Liver (tissue), 9 donors: ENCODE data around the gene WAPL. TPM values are rescaled to one million over a fixed set of nuclear protein-coding genes. Genes with fewer than 3 reads are reported as not detected.

Source experiments
- DNase-seq: peaks from one replicate; pipeline ENCODE4 v3.0.0-alpha.2; 2017; ENCODE audit warnings: low spot score
- H3K27ac ChIP-seq, 2 donors: one replicate each; pipeline ENCODE4 v1.7.0; 2013; ENCODE audit warnings: inconsistent platforms in 2 of 2, low read length in 2 of 2, control low read depth in 1 of 2, low read depth in 1 of 2, mild to moderate bottlenecking in 1 of 2
- H3K27me3 ChIP-seq, 4 donors: one replicate each; pipeline versions ENCODE4 v1.6.1 to v1.7.0; 2013; ENCODE audit warnings: low read length in 3 of 4, inconsistent platforms in 1 of 4, mild to moderate bottlenecking in 1 of 4, moderate library complexity in 1 of 4; ENCODE audit not compliant: control insufficient read depth in 4 of 4, insufficient read depth in 4 of 4
- H3K36me3 ChIP-seq, 4 donors: one replicate each; pipeline versions ENCODE4 v1.6.1 to v1.7.0; 2013; ENCODE audit warnings: low read length in 3 of 4, mild to moderate bottlenecking in 3 of 4, low read depth in 1 of 4, moderate library complexity in 1 of 4; ENCODE audit not compliant: control insufficient read depth in 4 of 4, insufficient read depth in 3 of 4
- H3K4me1 ChIP-seq, 4 donors: one replicate each; pipeline versions ENCODE4 v1.6.1 to v1.7.0; 2013; ENCODE audit warnings: low read length in 3 of 4, mild to moderate bottlenecking in 3 of 4, moderate library complexity in 1 of 4; ENCODE audit not compliant: control insufficient read depth in 4 of 4, insufficient read depth in 4 of 4
- H3K4me3 ChIP-seq, 3 donors: one replicate each; pipeline versions ENCODE4 v1.6.1 to v1.7.0; 2013; ENCODE audit warnings: low read length in 3 of 3, control low read depth in 1 of 3, low read depth in 1 of 3, mild to moderate bottlenecking in 1 of 3
- H3K9ac ChIP-seq, 2 donors: one replicate each; pipeline ENCODE4 v1.7.0; 2013; ENCODE audit warnings: low read length in 2 of 2, mild to moderate bottlenecking in 2 of 2, moderate library complexity in 2 of 2, control low read depth in 1 of 2, low read depth in 1 of 2
- H3K9me3 ChIP-seq, 4 donors: one replicate each; pipeline versions ENCODE4 v1.6.1 to v1.7.0; 2013; ENCODE audit warnings: low read length in 3 of 4; ENCODE audit not compliant: control insufficient read depth in 4 of 4
- ATF3 ChIP-seq: IDR thresholded peaks from 2 replicates; pipeline ENCODE4 v1.6.1; 2016; ENCODE audit warnings: antibody characterized with exemption
- CTCF ChIP-seq: fragments of 150-350 bp; IDR thresholded peaks from 2 replicates; pipeline ENCODE4 v1.5.1; 2017; ENCODE audit warnings: improper control_type of control experiment, low read depth, low read length; ENCODE audit not compliant: missing input control
- EGR1 ChIP-seq, 2 donors: IDR thresholded peaks; 2 replicates each; pipeline ENCODE4 v1.6.1; 2016 to 2018; ENCODE audit warnings: antibody characterized with exemption in 2 of 2, low read depth in 2 of 2
- FOXA1 ChIP-seq: IDR thresholded peaks from 2 replicates; pipeline ENCODE4 v1.6.1; 2016; ENCODE audit warnings: antibody characterized with exemption
- FOXA2 ChIP-seq: IDR thresholded peaks from 2 replicates; pipeline ENCODE4 v1.6.1; 2016; ENCODE audit warnings: antibody characterized with exemption
- GABPA ChIP-seq, 2 donors: IDR thresholded peaks in 1 of 2; conservative IDR thresholded peaks in 1 of 2; 2 replicates each; pipeline ENCODE4 v1.6.1; 2016; ENCODE audit warnings: antibody characterized with exemption in 2 of 2, mild to moderate bottlenecking in 1 of 2, moderate library complexity in 1 of 2
- HNF4A ChIP-seq, 2 donors: conservative IDR thresholded peaks; 2 replicates each; pipeline ENCODE4 v1.6.1; 2016; ENCODE audit warnings: antibody characterized with exemption in 2 of 2, mild to moderate bottlenecking in 2 of 2
- HNF4G ChIP-seq: IDR thresholded peaks from 2 replicates; pipeline ENCODE4 v1.6.1; 2016; ENCODE audit warnings: antibody characterized with exemption
- JUND ChIP-seq, 2 donors: IDR thresholded peaks; 2 replicates each; pipeline ENCODE4 v1.6.1; 2016; ENCODE audit warnings: antibody characterized with exemption in 2 of 2
- NR2F2 ChIP-seq: IDR thresholded peaks from 2 replicates; pipeline ENCODE4 v1.6.1; 2016; ENCODE audit warnings: antibody characterized with exemption
- RAD21 ChIP-seq, 2 donors: IDR thresholded peaks; 2 replicates each; pipeline ENCODE4 v1.6.1; 2016; ENCODE audit warnings: antibody characterized with exemption in 2 of 2, mild to moderate bottlenecking in 2 of 2
- RXRA ChIP-seq, 2 donors: IDR thresholded peaks; 2 replicates each; pipeline ENCODE4 v1.6.1; 2017 to 2018; ENCODE audit warnings: antibody characterized with exemption in 2 of 2, mild to moderate bottlenecking in 1 of 2
- SP1 ChIP-seq: IDR thresholded peaks from 2 replicates; pipeline ENCODE4 v1.6.1; 2018; ENCODE audit warnings: antibody characterized with exemption, mild to moderate bottlenecking
- TAF1 ChIP-seq: conservative IDR thresholded peaks from 2 replicates; pipeline ENCODE4 v1.6.1; 2016; ENCODE audit warnings: antibody characterized with exemption, mild to moderate bottlenecking
- YY1 ChIP-seq: IDR thresholded peaks from 2 replicates; pipeline ENCODE4 v1.6.1; 2016; ENCODE audit warnings: antibody characterized with exemption, mild to moderate bottlenecking
- ZBTB33 ChIP-seq: IDR thresholded peaks from 2 replicates; pipeline ENCODE4 v1.6.1; 2016; ENCODE audit warnings: antibody characterized with exemption
- WGBS: extraction: QIAGEN DNeasy Blood & Tissue Kit; methylation state at CpG from one replicate; pipeline ENCODE4 v1.1.7; 2013; 5-methylcytosine and 5-hydroxymethylcytosine counted together
- polyA plus RNA-seq, 2 donors: library from polyadenylated mRNA; stranded (reverse) in 1 of 2; unstranded in 1 of 2; fragments of 200-250 nt in 1 of 2; fragments of >200 nt in 1 of 2; fragmentation: Nextera tagmentation in 1 of 2; extraction: Ambion mirVana in 1 of 2; gene quantifications; one replicate each; pipeline versions ENCODE4 v1.2.1 to v1.2.3, GENCODE V29; 2013 to 2015
- total RNA-seq, 2 donors: library from RNA; depleted of rRNA; stranded (reverse); fragments of >200 nt; gene quantifications; one replicate each; pipeline ENCODE4 v1.2.3, GENCODE V29; 2014
- TF ChIP-seq, protein P1 (sequence below): IDR thresholded peaks from 2 replicates; pipeline ENCODE4 v1.6.1; 2016; ENCODE audit warnings: antibody characterized with exemption, mild to moderate bottlenecking
- TF ChIP-seq, protein P2 (sequence below): IDR thresholded peaks from 2 replicates; pipeline ENCODE4 v1.6.1; 2016; ENCODE audit warnings: antibody characterized with exemption
- donor health status: healthy.
- donor health status: healthy.
- donor health status: healthy.
- donor health status: healthy.
- donor health status: healthy.

Gene WAPL
- total and polyA plus RNA-seq, 4 donors: 9.7 to 37.9 (median 24.0) TPM

GRCh38 chr10:86556532-86556931 lies 34.9 kb upstream of the WAPL start:
- no peak overlapping the region for H3K27ac ChIP-seq
- no peaks in the 10 kb centered on the region for H3K36me3 ChIP-seq
- DNase-seq: no peak

More at GRCh38 chr10:86556532-86556931, 34.9 kb upstream of the WAPL start:
- Histone ChIP-seq H3K4me1 (no peaks in the 10 kb centered on the region), H3K9ac (no peak overlapping the region), H3K4me3 (no peak overlapping the region), H3K9me3 (no peaks in the 10 kb centered on the region), H3K27me3 (no peaks in the 10 kb centered on the region)
- TF ChIP-seq ATF3 (no peak), EGR1 (IDR thresholded peaks at IDR 0.05; ENCODE audit: low read depth in 2 of 2) (no peak), TAF1 (no peak), FOXA2 (no peak), HNF4G (no peak), CTCF (no peak), ZBTB33 (no peak), YY1 (no peak), RXRA (IDR thresholded peaks at IDR 0.05) (no peak), FOXA1 (no peak), SP1 (no peak), HNF4A (conservative IDR thresholded peaks at IDR 0.05) (no peak), RAD21 (IDR thresholded peaks at IDR 0.05) (no peak), NR2F2 (no peak), GABPA (IDR thresholded peaks at IDR 0.05 in 1 of 2, conservative IDR thresholded peaks at IDR 0.05 in 1 of 2) (no peak), JUND (IDR thresholded peaks at IDR 0.05) (no peak)
- TF ChIP-seq, protein P1, sequence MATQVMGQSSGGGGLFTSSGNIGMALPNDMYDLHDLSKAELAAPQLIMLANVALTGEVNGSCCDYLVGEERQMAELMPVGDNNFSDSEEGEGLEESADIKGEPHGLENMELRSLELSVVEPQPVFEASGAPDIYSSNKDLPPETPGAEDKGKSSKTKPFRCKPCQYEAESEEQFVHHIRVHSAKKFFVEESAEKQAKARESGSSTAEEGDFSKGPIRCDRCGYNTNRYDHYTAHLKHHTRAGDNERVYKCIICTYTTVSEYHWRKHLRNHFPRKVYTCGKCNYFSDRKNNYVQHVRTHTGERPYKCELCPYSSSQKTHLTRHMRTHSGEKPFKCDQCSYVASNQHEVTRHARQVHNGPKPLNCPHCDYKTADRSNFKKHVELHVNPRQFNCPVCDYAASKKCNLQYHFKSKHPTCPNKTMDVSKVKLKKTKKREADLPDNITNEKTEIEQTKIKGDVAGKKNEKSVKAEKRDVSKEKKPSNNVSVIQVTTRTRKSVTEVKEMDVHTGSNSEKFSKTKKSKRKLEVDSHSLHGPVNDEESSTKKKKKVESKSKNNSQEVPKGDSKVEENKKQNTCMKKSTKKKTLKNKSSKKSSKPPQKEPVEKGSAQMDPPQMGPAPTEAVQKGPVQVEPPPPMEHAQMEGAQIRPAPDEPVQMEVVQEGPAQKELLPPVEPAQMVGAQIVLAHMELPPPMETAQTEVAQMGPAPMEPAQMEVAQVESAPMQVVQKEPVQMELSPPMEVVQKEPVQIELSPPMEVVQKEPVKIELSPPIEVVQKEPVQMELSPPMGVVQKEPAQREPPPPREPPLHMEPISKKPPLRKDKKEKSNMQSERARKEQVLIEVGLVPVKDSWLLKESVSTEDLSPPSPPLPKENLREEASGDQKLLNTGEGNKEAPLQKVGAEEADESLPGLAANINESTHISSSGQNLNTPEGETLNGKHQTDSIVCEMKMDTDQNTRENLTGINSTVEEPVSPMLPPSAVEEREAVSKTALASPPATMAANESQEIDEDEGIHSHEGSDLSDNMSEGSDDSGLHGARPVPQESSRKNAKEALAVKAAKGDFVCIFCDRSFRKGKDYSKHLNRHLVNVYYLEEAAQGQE: no peak
- TF ChIP-seq, protein P2, sequence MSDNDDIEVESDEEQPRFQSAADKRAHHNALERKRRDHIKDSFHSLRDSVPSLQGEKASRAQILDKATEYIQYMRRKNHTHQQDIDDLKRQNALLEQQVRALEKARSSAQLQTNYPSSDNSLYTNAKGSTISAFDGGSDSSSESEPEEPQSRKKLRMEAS: no peak
- 70% methylated on average over 3 of the region's 3 CpGs for WGBS
